Measurements from ENCODE around the gene KRT32.
"Not testable (repeated sequence)": the region's sequence is repeated elsewhere in the genome, so short reads cannot be mapped to it uniquely, and the experiment has no call there.

KRT32 gene

GRCh38 chr17:41463746-41464145 lies 3.4 kb downstream of the KRT32 start:
- DNase-seq = no peak

GRCh38 chr17:41462705-41463104 lies 4.5 kb downstream of the KRT32 start:
- DNase-seq = no peak

- no peak for DNase-seq
Measured at GRCh38 chr17:41457676-41458075, 9.5 kb downstream of the KRT32 start.

- DNase-seq = no peak
Measured at GRCh38 chr17:41456204-41456603, 11.0 kb downstream of the KRT32 start.

- no peak for DNase-seq
Measured at GRCh38 chr17:41455236-41455635, 11.9 kb downstream of the KRT32 start.

- DNase-seq = no peak
Measured at GRCh38 chr17:41453066-41453465, 14.1 kb downstream of the KRT32 start.

GRCh38 chr17:41452281-41452680 lies 14.9 kb downstream of the KRT32 start:
- no peak for DNase-seq

GRCh38 chr17:41451154-41451728 lies 15.9 kb downstream of the KRT32 start:
- no peak for DNase-seq

GRCh38 chr17:41449008-41449407 lies 18.2 kb downstream of the KRT32 start:
- no peak for DNase-seq

- no peak for DNase-seq
Measured at GRCh38 chr17:41448506-41448905, 18.7 kb downstream of the KRT32 start.

GRCh38 chr17:41446806-41447205 lies 20.4 kb downstream of the KRT32 start:
- no peak for DNase-seq

GRCh38 chr17:41444640-41445039 lies 22.5 kb downstream of the KRT32 start:
- no peak for DNase-seq

- DNase-seq = no peak
Measured at GRCh38 chr17:41444186-41444585, 23.0 kb downstream of the KRT32 start.

GRCh38 chr17:41442739-41443138 lies 24.4 kb downstream of the KRT32 start:
- DNase-seq = no peak

- no peak for DNase-seq
Measured at GRCh38 chr17:41440531-41441033, 26.6 kb downstream of the KRT32 start, which contains the start of gene KRT38. Gene KRT38 (minus strand): TSS chr17:41440983. CDS start chr17:41440921, 62 bp downstream.

- no peak for DNase-seq
Measured at GRCh38 chr17:41439375-41439774, 27.8 kb downstream of the KRT32 start.

GRCh38 chr17:41437769-41438168 lies 29.4 kb downstream of the KRT32 start:
- no peak for DNase-seq

- DNase-seq = no peak
Measured at GRCh38 chr17:41437254-41437653, 29.9 kb downstream of the KRT32 start.

GRCh38 chr17:41434415-41434814 lies 32.8 kb downstream of the KRT32 start:
- no peak for DNase-seq

GRCh38 chr17:41434005-41434404 lies 33.2 kb downstream of the KRT32 start:
- no peak for DNase-seq

- no peak for DNase-seq
Measured at GRCh38 chr17:41433586-41433985, 33.6 kb downstream of the KRT32 start.

GRCh38 chr17:41430376-41430775 lies 36.8 kb downstream of the KRT32 start:
- DNase-seq = not testable (repeated sequence)

GRCh38 chr17:41429667-41430066 lies 37.5 kb downstream of the KRT32 start:
- DNase-seq = no peak

GRCh38 chr17:41428591-41429291 lies 38.4 kb downstream of the KRT32 start:
- DNase-seq = no peak
